ENCODE measurements around the gene KDM4E. TPM values are rescaled to one million over a fixed set of nuclear protein-coding genes. Genes with fewer than 3 reads are reported as not detected.
A peak's percentile ranks its signal among the peaks of the same experiment; 100 is the strongest.

KDM4E gene
- total and polyA plus RNA-seq, 9 of the 15 experiments (the other 6 are each of a cell fraction or from before 2014, with no cell fraction given): 0.04 TPM; not detected in 8

GRCh38 chr11:95068549-95068948 lies 43.5 kb downstream of the KDM4E start (continued):
- TF ChIP-seq FOXO4 (CRISPR knock-in tag; IDR thresholded peaks at IDR 0.05) (no peak), NCOR1 (IDR thresholded peaks at IDR 0.05) (0 out of 2 replicates have a peak, but pooled peaks have one; percentile 28), NR2F6 (CRISPR knock-in tag; IDR thresholded peaks at IDR 0.05) (no peak), CAMTA2 (CRISPR knock-in tag; conservative IDR thresholded peaks at IDR 0.05) (no peak), GTF2F1 (IDR thresholded peaks at IDR 0.05; ENCODE audit: low read depth, low read length) (0 out of 2 replicates have a peak, but pooled peaks have one; percentile 56), PRPF4 (IDR thresholded peaks at IDR 0.05; ENCODE audit: insufficient read depth, low read depth, low read length, poor library complexity, severe bottlenecking) (no peak), SMC3 (conservative IDR thresholded peaks at IDR 0.05; ENCODE audit: insufficient read depth, low read depth, low read length) (no peak), ZNF766 (CRISPR knock-in tag; conservative IDR thresholded peaks at IDR 0.05) (0 out of 2 replicates have a peak, but pooled peaks have one; percentile 56), NCOA6 (IDR thresholded peaks at IDR 0.05) (no peak), MTA3 (IDR thresholded peaks at IDR 0.05; ENCODE audit: borderline replicate concordance) (peak; percentile 71), ARHGAP35 (IDR thresholded peaks at IDR 0.05; ENCODE audit: partially characterized antibody) (no peak), RHOXF2B (CRISPR knock-in tag; conservative IDR thresholded peaks at IDR 0.05) (no peak), EP300 (IDR thresholded peaks at IDR 0.05; ENCODE audit: low read length) (peak; percentile 37; the same call in 1 of the 2 replicates), WHSC1 (IDR thresholded peaks at IDR 0.05; ENCODE audit: low read length) (no peak), KDM5B (IDR thresholded peaks at IDR 0.05; ENCODE audit: insufficient replicate concordance, low read depth, low read length) (peak; percentile 70), ZSCAN29 (IDR thresholded peaks at IDR 0.05) (no peak), ZNF121 (CRISPR knock-in tag; conservative IDR thresholded peaks at IDR 0.05) (no peak), ESRRB (CRISPR knock-in tag; IDR thresholded peaks at IDR 0.05; ENCODE audit: borderline replicate concordance) (no peak), ZNF3 (CRISPR knock-in tag; IDR thresholded peaks at IDR 0.05) (no peak), KAT8 (IDR thresholded peaks at IDR 0.05; ENCODE audit: low read depth) (no peak), ZNF282 (CRISPR knock-in tag; IDR thresholded peaks at IDR 0.05) (no peak), HDAC1 (IDR thresholded peaks at IDR 0.05) (peak in 1 of 2 experiments; percentile 63; a peak in 2 of 4 replicates), MAFG (tag; conservative IDR thresholded peaks at IDR 0.05) (no peak), GABPA (tag; conservative IDR thresholded peaks at IDR 0.05; ENCODE audit: low read depth) (peak; percentile 61)
- TF ChIP-seq, protein P1, sequence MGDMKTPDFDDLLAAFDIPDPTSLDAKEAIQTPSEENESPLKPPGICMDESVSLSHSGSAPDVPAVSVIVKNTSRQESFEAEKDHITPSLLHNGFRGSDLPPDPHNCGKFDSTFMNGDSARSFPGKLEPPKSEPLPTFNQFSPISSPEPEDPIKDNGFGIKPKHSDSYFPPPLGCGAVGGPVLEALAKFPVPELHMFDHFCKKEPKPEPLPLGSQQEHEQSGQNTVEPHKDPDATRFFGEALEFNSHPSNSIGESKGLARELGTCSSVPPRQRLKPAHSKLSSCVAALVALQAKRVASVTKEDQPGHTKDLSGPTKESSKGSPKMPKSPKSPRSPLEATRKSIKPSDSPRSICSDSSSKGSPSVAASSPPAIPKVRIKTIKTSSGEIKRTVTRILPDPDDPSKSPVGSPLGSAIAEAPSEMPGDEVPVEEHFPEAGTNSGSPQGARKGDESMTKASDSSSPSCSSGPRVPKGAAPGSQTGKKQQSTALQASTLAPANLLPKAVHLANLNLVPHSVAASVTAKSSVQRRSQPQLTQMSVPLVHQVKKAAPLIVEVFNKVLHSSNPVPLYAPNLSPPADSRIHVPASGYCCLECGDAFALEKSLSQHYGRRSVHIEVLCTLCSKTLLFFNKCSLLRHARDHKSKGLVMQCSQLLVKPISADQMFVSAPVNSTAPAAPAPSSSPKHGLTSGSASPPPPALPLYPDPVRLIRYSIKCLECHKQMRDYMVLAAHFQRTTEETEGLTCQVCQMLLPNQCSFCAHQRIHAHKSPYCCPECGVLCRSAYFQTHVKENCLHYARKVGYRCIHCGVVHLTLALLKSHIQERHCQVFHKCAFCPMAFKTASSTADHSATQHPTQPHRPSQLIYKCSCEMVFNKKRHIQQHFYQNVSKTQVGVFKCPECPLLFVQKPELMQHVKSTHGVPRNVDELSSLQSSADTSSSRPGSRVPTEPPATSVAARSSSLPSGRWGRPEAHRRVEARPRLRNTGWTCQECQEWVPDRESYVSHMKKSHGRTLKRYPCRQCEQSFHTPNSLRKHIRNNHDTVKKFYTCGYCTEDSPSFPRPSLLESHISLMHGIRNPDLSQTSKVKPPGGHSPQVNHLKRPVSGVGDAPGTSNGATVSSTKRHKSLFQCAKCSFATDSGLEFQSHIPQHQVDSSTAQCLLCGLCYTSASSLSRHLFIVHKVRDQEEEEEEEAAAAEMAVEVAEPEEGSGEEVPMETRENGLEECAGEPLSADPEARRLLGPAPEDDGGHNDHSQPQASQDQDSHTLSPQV (IDR thresholded peaks at IDR 0.05): peak; percentile 58
- TF ChIP-seq, protein P2, sequence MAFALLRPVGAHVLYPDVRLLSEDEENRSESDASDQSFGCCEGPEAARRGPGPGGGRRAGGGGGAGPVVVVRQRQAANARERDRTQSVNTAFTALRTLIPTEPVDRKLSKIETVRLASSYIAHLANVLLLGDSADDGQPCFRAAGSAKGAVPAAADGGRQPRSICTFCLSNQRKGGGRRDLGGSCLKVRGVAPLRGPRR (CRISPR knock-in tag; IDR thresholded peaks at IDR 0.05): no peak

All from K562 (cell line).